CD14-positive monocyte (primary cell): Measurements from ENCODE around the gene PLXNC1. TPM values are rescaled to one million over a fixed set of nuclear protein-coding genes. Genes with fewer than 3 reads are reported as not detected.

Experiments used
- DNase-seq, 3 donors: peaks; one replicate each; pipeline ENCODE4 v3.0.0-alpha.2; 2011 to 2022
- H2AFZ ChIP-seq: 2 replicates; pipeline ENCODE4 v1.6.0; 2012; ENCODE audit warnings: mild to moderate bottlenecking, low read depth, low read length, inconsistent platforms; ENCODE audit not compliant: insufficient read depth, poor library complexity, severe bottlenecking
- H3K27ac ChIP-seq, 2 donors: 1 replicate in 1 of 2; 2 replicates in 1 of 2; pipeline ENCODE4 v1.5.1; 2012 to 2013; ENCODE audit warnings: low read length in 2 of 2, control low read depth in 1 of 2, inconsistent platforms in 1 of 2, low read depth in 1 of 2, mild to moderate bottlenecking in 1 of 2
- H3K27me3 ChIP-seq, 2 donors: one replicate each; pipeline versions ENCODE4 v1.6.0 to v1.6.1; 2011 to 2013; ENCODE audit warnings: low read length in 2 of 2; ENCODE audit not compliant: control insufficient read depth in 2 of 2, insufficient read depth in 2 of 2
- H3K36me3 ChIP-seq, 2 donors: replicated peaks in 1 of 2; 1 replicate in 1 of 2; 2 replicates in 1 of 2; pipeline versions ENCODE4 v1.5.1 to v1.6.1; 2012 to 2013; ENCODE audit warnings: low read length in 2 of 2, control low read depth in 1 of 2, inconsistent platforms in 1 of 2, mild to moderate bottlenecking in 1 of 2; ENCODE audit not compliant: insufficient read depth in 2 of 2, control insufficient read depth in 1 of 2
- H3K4me1 ChIP-seq, 2 donors: 1 replicate in 1 of 2; 2 replicates in 1 of 2; pipeline versions ENCODE4 v1.5.1 to v1.6.1; 2012 to 2013; ENCODE audit warnings: low read length in 2 of 2, control low read depth in 1 of 2, inconsistent platforms in 1 of 2, mild to moderate bottlenecking in 1 of 2, moderate library complexity in 1 of 2; ENCODE audit not compliant: insufficient read depth in 2 of 2, control insufficient read depth in 1 of 2
- H3K4me2 ChIP-seq: replicated peaks from 2 replicates; pipeline ENCODE3; 2012; ENCODE audit warnings: low read length, moderate library complexity, mild to moderate bottlenecking; ENCODE audit not compliant: poor library complexity, severe bottlenecking; ENCODE audit errors: extremely low read depth
- H3K4me3 ChIP-seq, 3 experiments: fragments of 200-600 bp in 1 of 3; sonication (generic) in 1 of 3; replicated peaks in 1 of 3; 1 replicate in 2 of 3; 2 replicates in 1 of 3; pipeline ENCODE4 v1.5.1; 2011 to 2013; ENCODE audit warnings: low read length in 3 of 3, mild to moderate bottlenecking in 3 of 3, control low read depth in 2 of 3, low read depth in 2 of 3, inconsistent platforms in 1 of 3, moderate library complexity in 1 of 3
- H3K79me2 ChIP-seq: 2 replicates; pipeline ENCODE4 v1.6.0; 2012; ENCODE audit warnings: mild to moderate bottlenecking, control low read depth, inconsistent platforms, low read length, moderate library complexity; ENCODE audit not compliant: insufficient read depth
- H3K9ac ChIP-seq: 2 replicates; pipeline ENCODE4 v1.6.0; 2017; ENCODE audit warnings: low read length, mild to moderate bottlenecking; ENCODE audit not compliant: insufficient read depth, poor library complexity, severe bottlenecking
- H3K9me3 ChIP-seq, 2 donors: replicated peaks in 1 of 2; 1 replicate in 1 of 2; 2 replicates in 1 of 2; pipeline versions ENCODE4 v1.5.1 to v1.6.1; 2012 to 2013; ENCODE audit warnings: low read length in 2 of 2, control low read depth in 1 of 2; ENCODE audit not compliant: control insufficient read depth in 1 of 2, insufficient read depth in 1 of 2
- H4K20me1 ChIP-seq: 2 replicates; pipeline ENCODE4 v1.6.0; 2012; ENCODE audit warnings: mild to moderate bottlenecking, low read length, control low read depth, moderate library complexity; ENCODE audit not compliant: insufficient read depth
- H3K27ac Mint-ChIP-seq, 7 donors: one replicate each; pipeline ENCODE4 v1.8.0; 2020; ENCODE audit warnings: mild to moderate bottlenecking in 7 of 7, mixed read lengths in 7 of 7, moderate library complexity in 6 of 7, inconsistent platforms in 2 of 7
- H3K27me3 Mint-ChIP-seq, 3 donors: one replicate each; pipeline ENCODE4 v1.8.0; 2021 to 2022; ENCODE audit warnings: low read depth in 3 of 3, mild to moderate bottlenecking in 3 of 3, mixed read lengths in 3 of 3, moderate library complexity in 3 of 3, inconsistent platforms in 1 of 3
- H3K36me3 Mint-ChIP-seq, 2 donors: one replicate each; pipeline ENCODE4 v1.8.0; 2020; ENCODE audit warnings: mixed read lengths in 2 of 2, inconsistent platforms in 1 of 2, mild to moderate bottlenecking in 1 of 2
- H3K4me1 Mint-ChIP-seq: one replicate; pipeline ENCODE4 v1.8.0; 2020; ENCODE audit warnings: mild to moderate bottlenecking, mixed read lengths
- H3K4me3 Mint-ChIP-seq, 2 donors: one replicate each; pipeline ENCODE4 v1.8.0; 2020; ENCODE audit warnings: mild to moderate bottlenecking in 2 of 2, mixed read lengths in 2 of 2, moderate library complexity in 1 of 2
- H3K9me3 Mint-ChIP-seq, 7 donors: one replicate each; pipeline ENCODE4 v1.8.0; 2020 to 2022; ENCODE audit warnings: mixed read lengths in 7 of 7, mild to moderate bottlenecking in 6 of 7, moderate library complexity in 6 of 7, inconsistent platforms in 2 of 7
- CTCF ChIP-seq: fragments of 200-600 bp; IDR thresholded peaks from one replicate; pipeline ENCODE4 v1.8.0; 2022; ENCODE audit warnings: antibody characterized with exemption, mild to moderate bottlenecking
- WGBS: methylation state at CpG from one replicate; pipeline ENCODE4 v1.1.5; 2013; ENCODE audit warnings: missing lambda C conversion rate; ENCODE audit not compliant: insufficient coverage; 5-methylcytosine and 5-hydroxymethylcytosine counted together
- intact Hi-C, 2 donors: fragments of 100-400 bp; cut with micrococcal nuclease; formaldehyde crosslinking; loops; one replicate each; pipeline versions ENCODE4 v1.15.0 to v1.15.1; 2023
- polyA plus RNA-seq, 3 donors: library from polyadenylated mRNA; depleted of rRNA in 1 of 3; unstranded in 2 of 3; stranded (reverse) in 1 of 3; fragments of 300-500 nt in 2 of 3; fragments of >200 nt in 1 of 3; fragmentation: Illumina TruSeq in 2 of 3; gene quantifications; 1 replicate in 2 of 3; 2 replicates in 1 of 3; pipeline ENCODE4 v1.2.3, GENCODE V29; 2012 to 2021

Gene PLXNC1
- polyA plus RNA-seq, 3 donors, result 14.3 to 35.2 (median 15.4) TPM

GRCh38 chr12:94211021-94211420 lies 62.6 kb downstream of the PLXNC1 start:
- intact Hi-C loops, result no loop called here
- Histone ChIP-seq H3K4me1 (peaks cover 35% of the 10 kb centered on the region in 2 donors), H3K4me2 (no peak overlapping the region), H3K9me3 (no peaks in the 10 kb centered on the region), H4K20me1 (no peaks in the 10 kb centered on the region), H3K36me3 (peaks cover 16 to 36% of the 10 kb centered on the region in 2 donors), H3K79me2 (peaks cover 24% of the 10 kb centered on the region), H2AFZ (no peak overlapping the region), H3K9ac (no peak overlapping the region), H3K27me3 (no peaks in the 10 kb centered on the region), H3K27ac (no peak overlapping the region), H3K4me3 (no peak overlapping the region)
- peak overlapping the region in 1 of 7 donors; percentile 43 for H3K27ac Mint-ChIP-seq
- no peak overlapping the region for H3K4me3 Mint-ChIP-seq
- H3K27me3 Mint-ChIP-seq, result no peaks in the 10 kb centered on the region
- H3K36me3 Mint-ChIP-seq, result peaks cover 46 to 59% of the 10 kb centered on the region in 2 donors
- 8% methylated on average over 2 of the region's 5 CpGs for WGBS
- TF ChIP-seq CTCF, result no peak
- peaks cover 0 to 5% (median 2%) of the 10 kb centered on the region in 7 donors for H3K9me3 Mint-ChIP-seq
- no peak for DNase-seq
- peaks cover 36% of the 10 kb centered on the region for H3K4me1 Mint-ChIP-seq

GRCh38 chr12:94218233-94218632 lies 69.9 kb downstream of the PLXNC1 start:
- intact Hi-C loops, result no loop called here
- DNase-seq, result no peak
- Mint-ChIP-seq H3K4me3 (no peak overlapping the region), H3K36me3 (peaks cover 39 to 54% of the 10 kb centered on the region in 2 donors), H3K9me3 (no peaks in the 10 kb centered on the region), H3K27ac (no peak overlapping the region), H3K27me3 (no peaks in the 10 kb centered on the region), H3K4me1 (peaks cover 2% of the 10 kb centered on the region)
- no peak overlapping the region for H3K9ac ChIP-seq
- TF ChIP-seq CTCF, result no peak
- no peaks in the 10 kb centered on the region for H3K79me2 ChIP-seq
- H3K36me3 ChIP-seq, result peaks cover 31 to 77% of the 10 kb centered on the region in 2 donors
- H3K4me2 ChIP-seq, result no peak overlapping the region
- 100% methylated on average over 1 of the region's 3 CpGs for WGBS
- H3K27me3 ChIP-seq, result no peaks in the 10 kb centered on the region
- no peaks in the 10 kb centered on the region for H3K9me3 ChIP-seq
- peaks cover 33% of the 10 kb centered on the region for H4K20me1 ChIP-seq
- no peak overlapping the region for H2AFZ ChIP-seq
- H3K27ac ChIP-seq, result no peak overlapping the region
- H3K4me3 ChIP-seq, result no peak overlapping the region
- no peaks in the 10 kb centered on the region for H3K4me1 ChIP-seq
